Stomach smooth muscle (tissue), 2 donors: Measurements from ENCODE around the gene SSR1.
"Not testable (repeated sequence)": the region's sequence is repeated elsewhere in the genome, so short reads cannot be mapped to it uniquely, and the experiment has no call there.

ENCODE experiments used
- H3K27ac ChIP-seq: one replicate; pipeline ENCODE4 v1.7.0; 2013; ENCODE audit warnings: mild to moderate bottlenecking, low read length, inconsistent platforms
- H3K27me3 ChIP-seq, 2 donors: one replicate each; pipeline ENCODE4 v1.7.0; 2013; ENCODE audit warnings: low read length in 2 of 2; ENCODE audit not compliant: insufficient read depth in 2 of 2, control insufficient read depth in 1 of 2
- H3K36me3 ChIP-seq, 2 donors: one replicate each; pipeline ENCODE4 v1.7.0; 2013; ENCODE audit warnings: low read length in 2 of 2; ENCODE audit not compliant: control insufficient read depth in 2 of 2, insufficient read depth in 2 of 2
- H3K4me1 ChIP-seq: one replicate; pipeline ENCODE4 v1.7.0; 2013; ENCODE audit warnings: low read length; ENCODE audit not compliant: control insufficient read depth, insufficient read depth
- H3K4me3 ChIP-seq, 2 donors: one replicate each; pipeline ENCODE4 v1.7.0; 2013; ENCODE audit warnings: low read length in 2 of 2
- H3K9ac ChIP-seq, 2 donors: one replicate each; pipeline ENCODE4 v1.7.0; 2013; ENCODE audit warnings: low read length in 2 of 2, mild to moderate bottlenecking in 1 of 2
- H3K9me3 ChIP-seq, 2 donors: one replicate each; pipeline ENCODE4 v1.7.0; 2013; ENCODE audit warnings: low read length in 2 of 2; ENCODE audit not compliant: control insufficient read depth in 2 of 2
- donor health status: healthy.
- donor health status: Pancreatic carcinoma.

Gene SSR1

GRCh38 chr6:7312616-7313504, at the start of gene SSR1:
Gene SSR1 (minus strand): TSS chr6:7313199. CDS start chr6:7313120, 79 bp downstream.
- Histone ChIP-seq H3K9me3 (no peaks in the 10 kb centered on the region), H3K9ac (peak within 1 kb of the TSS; percentile 88 to 93), H3K27ac (peak within 1 kb of the TSS; percentile 90), H3K4me1 (no peaks in the 10 kb centered on the region), H3K4me3 (peak within 1 kb of the TSS; percentile 89 to 96), H3K36me3 (peaks cover 4 to 12% of the 10 kb centered on the region in 2 donors), H3K27me3 (no peaks in the 10 kb centered on the region)

- H3K9me3 ChIP-seq, H3K27ac ChIP-seq, H3K27me3 ChIP-seq, H3K36me3 ChIP-seq, H3K4me1 ChIP-seq, H3K9ac ChIP-seq, H3K4me3 ChIP-seq: not testable (repeated sequence)
Observed at GRCh38 chr6:7351916-7352315, 38.9 kb upstream of the SSR1 start.

GRCh38 chr6:7350591-7350990, 37.6 kb upstream of the SSR1 start:
- H3K9ac ChIP-seq, H3K27ac ChIP-seq, H3K36me3 ChIP-seq, H3K4me1 ChIP-seq, H3K27me3 ChIP-seq, H3K4me3 ChIP-seq, H3K9me3 ChIP-seq: not testable (repeated sequence)

- H3K9ac ChIP-seq, H3K36me3 ChIP-seq, H3K4me3 ChIP-seq, H3K4me1 ChIP-seq, H3K9me3 ChIP-seq, H3K27ac ChIP-seq, H3K27me3 ChIP-seq: not testable (repeated sequence)
Observed at GRCh38 chr6:7347551-7347997, 34.6 kb upstream of the SSR1 start.

- not testable (repeated sequence) for H3K27ac ChIP-seq, H3K9ac ChIP-seq, H3K36me3 ChIP-seq, H3K27me3 ChIP-seq, H3K9me3 ChIP-seq, H3K4me1 ChIP-seq, H3K4me3 ChIP-seq
Observed at GRCh38 chr6:7344773-7345450, 31.9 kb upstream of the SSR1 start.

- Histone ChIP-seq H3K9me3 (no peaks in the 10 kb centered on the region), H3K4me1 (no peaks in the 10 kb centered on the region), H3K27ac (no peak overlapping the region), H3K9ac (no peak overlapping the region), H3K36me3 (no peaks in the 10 kb centered on the region), H3K4me3 (no peak overlapping the region), H3K27me3 (peaks cover 0 to 7% of the 10 kb centered on the region in 2 donors)
Observed at GRCh38 chr6:7343546-7344475, 30.8 kb upstream of the SSR1 start.

- no peaks in the 10 kb centered on the region for H3K9me3 ChIP-seq
- no peaks in the 10 kb centered on the region for H3K4me1 ChIP-seq
- no peak overlapping the region for H3K9ac ChIP-seq
- no peaks in the 10 kb centered on the region for H3K36me3 ChIP-seq
- no peak overlapping the region for H3K27ac ChIP-seq
- H3K4me3 ChIP-seq = no peak overlapping the region
- peaks cover 0 to 6% of the 10 kb centered on the region in 2 donors for H3K27me3 ChIP-seq
Observed at GRCh38 chr6:7341989-7342742, 29.2 kb upstream of the SSR1 start.

- no peaks in the 10 kb centered on the region for H3K36me3 ChIP-seq
- no peak overlapping the region for H3K27ac ChIP-seq
- H3K4me3 ChIP-seq = no peak overlapping the region
- H3K27me3 ChIP-seq = peaks cover 0 to 6% of the 10 kb centered on the region in 2 donors
- H3K9ac ChIP-seq = no peak overlapping the region
- no peaks in the 10 kb centered on the region for H3K9me3 ChIP-seq
- H3K4me1 ChIP-seq = no peaks in the 10 kb centered on the region
Observed at GRCh38 chr6:7341271-7341670, 28.3 kb upstream of the SSR1 start.

- not testable (repeated sequence) for H3K4me1 ChIP-seq, H3K36me3 ChIP-seq, H3K27me3 ChIP-seq, H3K9me3 ChIP-seq, H3K4me3 ChIP-seq, H3K9ac ChIP-seq, H3K27ac ChIP-seq
Observed at GRCh38 chr6:7339007-7339732, 26.2 kb upstream of the SSR1 start.
